NCI-H128 (cell line): Measurements from ENCODE around the gene RCC1.
A peak's percentile ranks its signal among the peaks of the same experiment; 100 is the strongest.
"Not testable (repeated sequence)": the region's sequence is repeated elsewhere in the genome, so short reads cannot be mapped to it uniquely, and the experiment has no call there.

Experiments used
- DNase-seq: peaks from one replicate; lab custom pipeline; 2025; ENCODE audit not compliant: unreplicated experiment; lab: John Stamatoyannopoulos, UW

RCC1 gene

GRCh38 chr1:28541414-28542015, 35.7 kb downstream of the RCC1 start:
- not testable (repeated sequence) for DNase-seq

GRCh38 chr1:28545246-28545628, 39.4 kb downstream of the RCC1 start:
- DNase-seq = no peak

DNA sequence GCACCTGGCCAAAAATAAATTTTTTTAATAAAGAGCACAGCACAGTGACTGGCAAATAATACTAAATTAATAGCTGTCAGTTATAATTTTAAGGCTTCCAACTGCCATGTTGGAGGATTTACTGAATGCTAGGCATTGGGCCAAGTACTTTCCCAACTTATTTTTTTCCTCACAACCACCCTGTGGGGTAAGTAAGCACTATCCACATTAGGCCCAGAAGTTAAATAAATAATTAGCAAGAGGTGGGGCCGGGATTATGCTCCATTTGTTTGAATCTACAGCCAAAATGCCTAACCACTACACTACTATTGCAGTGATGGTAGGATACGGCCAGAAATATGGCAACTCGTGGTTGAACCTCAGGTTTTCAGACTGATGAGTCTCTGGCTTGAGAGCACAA, 42.5 kb downstream of the RCC1 start:
- no peak for DNase-seq

GRCh38 chr1:28551381-28551780, 45.5 kb downstream of the RCC1 start:
- no peak for DNase-seq

GRCh38 chr1:28552758-28553663, 47.2 kb downstream of the RCC1 start, which contains the start of gene TRNAU1AP:
TSS of gene TRNAU1AP (plus strand) at chr1:28553085. CDS start at chr1:28553111, 26 bp downstream.
- peak; percentile 97 for DNase-seq

- no peak for DNase-seq
Measured at GRCh38 chr1:28560886-28561285, 55.0 kb downstream of the RCC1 start.

DNA sequence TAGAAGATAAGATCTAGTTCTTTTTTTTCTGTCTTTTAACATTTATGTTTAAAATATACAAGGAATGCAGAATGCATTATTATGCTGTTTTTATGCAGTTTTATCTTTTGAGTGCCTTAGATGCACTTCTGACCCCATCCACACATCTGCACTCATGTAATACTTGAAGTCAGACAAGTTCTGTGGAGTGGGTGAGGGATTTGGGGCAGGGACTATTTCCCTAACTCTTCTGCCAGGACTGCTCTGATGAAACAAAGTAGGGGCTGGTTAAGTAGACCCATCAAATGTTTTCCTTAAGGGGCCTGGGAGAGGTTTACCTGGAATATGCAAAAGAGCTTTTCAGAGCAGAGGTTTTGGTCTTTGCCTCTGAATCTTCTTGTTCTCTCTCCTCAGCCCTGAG, 58.5 kb downstream of the RCC1 start:
- no peak for DNase-seq

GRCh38 chr1:28565040-28565439, 59.2 kb downstream of the RCC1 start:
- DNase-seq = no peak

GRCh38 chr1:28565726-28566125, 59.9 kb downstream of the RCC1 start:
- DNase-seq = no peak

GRCh38 chr1:28566931-28567330, 61.1 kb downstream of the RCC1 start:
- no peak for DNase-seq

- no peak for DNase-seq
Measured at GRCh38 chr1:28571911-28572310, 66.1 kb downstream of the RCC1 start.

GRCh38 chr1:28572891-28573290, 67.0 kb downstream of the RCC1 start:
- not testable (repeated sequence) for DNase-seq

DNA sequence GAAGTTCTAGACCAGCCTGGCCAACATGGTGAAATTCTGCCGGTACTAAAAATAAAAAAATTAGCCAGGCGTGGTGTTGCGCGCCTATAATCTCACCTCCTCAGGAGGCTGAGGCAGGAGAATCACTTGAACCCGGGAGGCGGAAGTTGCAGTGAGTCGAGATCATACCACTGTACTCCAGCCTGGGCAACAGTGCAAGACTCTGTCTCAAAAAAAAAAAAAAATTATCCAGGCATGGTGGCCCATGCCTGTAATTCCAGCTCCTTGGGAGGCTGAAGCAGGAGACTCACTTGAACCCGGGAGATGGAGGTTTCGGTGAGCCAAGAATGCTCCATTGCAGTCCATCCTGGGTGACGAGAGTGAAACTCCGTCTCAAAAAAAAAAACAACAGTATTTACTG, 67.7 kb downstream of the RCC1 start:
- no peak for DNase-seq

- no peak for DNase-seq
Measured at GRCh38 chr1:28577052-28577678, 71.3 kb downstream of the RCC1 start.

DNA sequence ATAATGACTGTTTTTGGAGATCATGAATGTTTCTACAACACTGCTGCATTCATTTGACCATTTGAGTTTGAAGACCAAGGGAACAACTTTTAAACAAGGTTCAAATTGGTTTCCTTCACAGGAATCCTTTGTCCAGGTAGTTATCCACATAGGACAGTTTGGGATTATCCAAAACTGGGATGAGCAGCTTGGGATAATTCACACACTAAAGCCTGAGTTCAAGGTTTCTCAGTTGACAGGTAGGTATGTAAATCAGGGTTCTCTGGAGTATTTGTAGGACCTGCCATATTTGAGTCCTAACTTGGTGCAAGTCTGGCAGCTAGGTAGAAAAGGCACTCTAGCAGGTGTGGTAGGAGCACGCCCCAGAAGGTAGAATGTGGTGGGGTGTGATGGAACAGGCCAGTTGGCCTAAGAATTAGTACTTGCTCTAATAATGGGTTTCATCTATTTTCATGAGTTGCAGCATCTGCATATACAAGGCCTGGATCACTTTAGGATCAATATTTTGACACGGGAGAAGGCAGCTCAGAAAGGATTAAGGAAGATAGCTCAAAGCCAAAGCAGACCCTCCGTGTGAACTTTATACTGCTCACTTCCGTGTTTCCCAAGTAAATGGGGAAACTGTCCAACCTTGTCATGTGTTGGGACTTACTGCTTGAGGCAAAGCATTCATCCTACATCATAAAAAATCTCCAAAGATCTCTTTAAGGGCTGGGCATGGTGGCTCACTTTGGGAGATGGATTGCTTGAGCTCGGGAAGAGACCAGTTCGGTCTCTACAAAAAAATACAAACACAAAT, 72.1 kb downstream of the RCC1 start:
- no peak for DNase-seq

DNA sequence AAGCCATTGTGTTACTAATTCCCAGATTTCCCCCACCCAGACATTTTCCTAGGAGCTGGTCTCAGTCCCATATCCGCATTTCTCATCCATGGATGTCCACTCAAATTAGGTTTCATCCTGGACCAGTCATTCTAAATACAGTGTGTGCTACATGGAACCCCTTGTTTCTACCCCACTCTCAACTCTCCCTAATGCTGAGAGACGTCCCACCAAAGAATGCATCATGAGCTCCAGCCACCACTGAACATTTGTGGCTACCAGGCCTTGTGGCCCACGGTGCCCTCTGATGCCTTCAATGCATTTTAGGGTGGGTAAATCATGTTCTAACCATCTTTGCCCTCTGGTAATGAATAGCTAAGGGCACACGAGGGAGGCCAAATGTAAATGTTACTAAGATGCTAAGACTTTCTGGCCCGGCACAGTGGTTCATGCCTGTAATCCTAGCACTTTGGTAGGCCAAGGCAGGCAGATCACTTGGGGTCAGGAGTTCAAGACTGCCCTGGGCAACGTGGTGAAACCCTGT, 72.9 kb downstream of the RCC1 start:
- DNase-seq = no peak

DNA sequence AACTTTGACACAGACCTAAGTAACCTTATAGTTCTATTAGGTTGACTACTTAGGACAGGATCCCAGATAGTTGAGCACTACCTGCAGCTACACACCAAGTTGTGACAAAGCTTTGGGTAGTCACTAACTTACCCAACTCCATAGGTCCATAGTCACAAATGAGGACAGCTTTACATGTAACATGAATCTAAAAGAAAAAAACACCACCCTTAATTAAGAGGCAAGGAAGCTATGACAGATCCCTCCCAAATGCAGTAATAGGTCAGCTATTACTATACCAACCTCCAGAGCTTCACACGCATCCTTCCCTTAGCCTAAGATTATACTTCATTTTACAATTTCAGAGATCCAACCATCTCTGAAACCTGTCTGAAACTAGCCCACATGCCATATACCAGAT, 73.6 kb downstream of the RCC1 start:
- no peak for DNase-seq

DNA sequence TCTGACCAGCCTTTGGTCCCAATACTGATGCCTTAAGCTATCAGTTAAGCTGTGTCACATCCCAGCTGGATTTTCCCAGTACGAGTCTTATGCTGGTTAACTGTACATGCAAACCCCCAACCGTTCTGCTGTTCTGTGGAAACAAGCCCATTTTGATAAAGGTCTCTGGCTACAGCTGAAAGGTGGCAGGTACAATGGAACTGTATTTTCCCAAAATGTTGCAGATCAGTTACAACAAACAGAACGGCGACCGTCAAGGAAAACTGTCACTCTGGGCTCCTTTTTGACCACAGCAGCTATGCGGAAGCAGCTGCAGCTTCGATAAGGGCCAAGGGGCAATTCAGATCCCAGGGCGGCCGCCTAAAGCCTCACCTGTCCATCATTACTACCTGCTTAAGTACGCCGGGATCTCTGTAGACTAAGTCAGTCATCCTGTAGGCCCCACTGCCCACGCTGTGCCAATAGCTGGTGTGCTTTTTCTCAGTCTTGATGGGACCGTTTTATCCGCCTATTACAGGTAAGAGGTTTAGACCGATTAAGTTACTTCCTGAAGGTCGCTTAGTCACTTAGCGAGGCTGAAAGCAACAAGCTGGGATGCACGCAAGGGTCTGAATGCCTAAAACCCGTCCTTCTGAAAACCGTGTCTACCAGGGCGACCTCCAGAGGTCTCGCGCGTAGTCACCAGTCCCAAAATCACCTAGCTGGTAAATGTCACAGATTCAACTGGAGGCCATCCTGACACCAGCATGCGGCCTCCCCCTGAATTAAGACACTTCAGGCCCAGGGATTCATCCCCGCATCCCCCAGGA, 75.1 kb downstream of the RCC1 start:
- peak; percentile 43 for DNase-seq

DNA sequence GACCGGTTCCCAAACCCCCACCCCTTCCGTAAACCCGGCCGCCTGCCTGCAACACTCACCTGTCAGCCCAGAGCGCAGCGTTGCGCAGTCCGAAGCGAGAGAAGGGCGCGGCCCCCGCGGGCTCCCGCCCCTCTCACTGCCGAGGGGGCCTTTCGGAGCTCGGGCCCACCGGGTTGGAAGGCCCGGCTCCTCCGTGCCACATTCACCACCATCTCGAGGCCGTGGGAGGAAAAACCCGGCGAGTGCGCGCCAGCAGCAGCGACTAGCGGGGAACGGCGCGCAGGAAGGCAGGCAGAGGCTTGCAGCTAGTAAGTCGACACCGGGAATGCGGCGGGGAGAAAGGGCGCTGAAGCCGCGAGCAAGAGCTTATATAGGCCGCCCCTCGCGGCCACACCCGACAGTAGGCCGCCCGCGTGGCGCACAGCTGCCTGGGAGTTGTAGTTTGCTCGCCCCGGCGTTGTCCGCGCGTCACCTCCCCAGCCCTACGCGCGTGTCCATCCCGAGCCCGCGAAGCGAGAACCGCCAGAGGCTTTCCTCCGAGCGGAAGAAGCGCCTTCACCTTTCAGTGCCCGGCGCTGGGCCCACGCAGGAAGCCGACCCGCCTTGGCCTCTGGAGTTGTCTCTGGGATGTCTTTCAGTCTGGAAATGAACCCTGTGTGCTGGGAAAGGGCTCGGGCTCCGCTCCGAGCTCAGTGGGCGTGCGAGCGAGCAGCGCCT, 75.8 kb downstream of the RCC1 start:
- peak; percentile 96 for DNase-seq

DNA sequence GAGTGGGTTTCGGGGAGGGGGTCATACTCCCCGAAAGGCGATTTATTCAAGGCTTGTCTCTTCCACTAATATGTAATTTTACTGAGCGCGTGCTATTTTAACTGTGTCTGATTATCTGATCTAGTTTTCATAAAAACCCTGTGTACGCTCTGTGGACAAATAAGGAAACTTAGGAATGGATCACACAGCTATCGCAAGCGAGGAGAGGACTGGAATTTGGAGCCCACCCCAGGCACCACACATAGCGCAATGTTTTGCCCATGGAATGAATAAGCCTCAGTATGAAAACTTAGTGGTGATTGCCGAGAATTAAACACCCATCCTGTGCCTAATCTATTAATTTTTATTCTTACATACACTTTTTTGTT, 76.4 kb downstream of the RCC1 start:
- no peak for DNase-seq
